Skin epidermis (tissue), 12 donors: ENCODE measurements around the gene CAMK2G.
A peak's percentile ranks its signal among the peaks of the same experiment; 100 is the strongest.
"Not testable (repeated sequence)": the region's sequence is repeated elsewhere in the genome, so short reads cannot be mapped to it uniquely, and the experiment has no call there.

Experiments used
- H3K27ac ChIP-seq, 21 experiments: fragments of 200-600 bp; sonication (generic) in 11 of 21; one replicate each; pipeline ENCODE4 v1.5.0; 2020; ENCODE audit warnings: mild to moderate bottlenecking in 3 of 21, inconsistent platforms in 2 of 21, moderate library complexity in 2 of 21
- H3K4me3 ChIP-seq, 7 experiments: fragments of 200-600 bp; sonication (generic) in 2 of 7; one replicate each; pipeline ENCODE4 v1.5.0; 2020; ENCODE audit warnings: inconsistent platforms in 2 of 7, mild to moderate bottlenecking in 2 of 7, moderate library complexity in 1 of 7

CAMK2G gene

GRCh38 chr10:73850863-73851461, 23.4 kb downstream of the CAMK2G start:
- H3K4me3 ChIP-seq: no peak overlapping the region
- H3K27ac ChIP-seq: peak overlapping the region in 15 of 21 experiments; percentile 16 to 72 (median 49)

GRCh38 chr10:73850211-73850610, 24.1 kb downstream of the CAMK2G start:
- Histone ChIP-seq H3K4me3 (no peak overlapping the region), H3K27ac (peak overlapping the region in 14 of 21 experiments; percentile 16 to 70 (median 48))

- Histone ChIP-seq H3K27ac (peak overlapping the region in 7 of 21 experiments; percentile 4 to 67 (median 48)), H3K4me3 (no peak overlapping the region)
These were observed 25.4 kb downstream of the CAMK2G start for GRCh38 chr10:73848821-73849489.

- no peak overlapping the region for H3K4me3 ChIP-seq
- H3K27ac ChIP-seq: no peak overlapping the region
These were observed 27.3 kb downstream of the CAMK2G start for GRCh38 chr10:73847031-73847430.

GRCh38 chr10:73843261-73843660, 31.1 kb downstream of the CAMK2G start:
- H3K27ac ChIP-seq: no peak overlapping the region
- H3K4me3 ChIP-seq: no peak overlapping the region

- H3K27ac ChIP-seq: peak overlapping the region in 2 of 21 experiments; percentile 7 to 14
These were observed 32.0 kb downstream of the CAMK2G start for GRCh38 chr10:73842349-73842748.

GRCh38 chr10:73841526-73842285, 32.6 kb downstream of the CAMK2G start:
- H3K27ac ChIP-seq: peak overlapping the region in 2 of 21 experiments; percentile 13 to 44
- H3K4me3 ChIP-seq: no peak overlapping the region

More at GRCh38 chr10:73842349-73842748, 32.0 kb downstream of the CAMK2G start:
- H3K4me3 ChIP-seq: no peak overlapping the region

- Histone ChIP-seq H3K4me3 (no peak overlapping the region), H3K27ac (peak overlapping the region in 3 of 21 experiments; percentile 13 to 44 (median 44))
These were observed 33.3 kb downstream of the CAMK2G start for GRCh38 chr10:73841061-73841421.

- Histone ChIP-seq H3K4me3 (no peak overlapping the region), H3K27ac (peak overlapping the region in 3 of 21 experiments; percentile 13 to 44 (median 44))
These were observed 33.8 kb downstream of the CAMK2G start for GRCh38 chr10:73840403-73841060.

- Histone ChIP-seq H3K27ac (no peak overlapping the region), H3K4me3 (no peak overlapping the region)
These were observed 34.3 kb downstream of the CAMK2G start for GRCh38 chr10:73840056-73840402.

- Histone ChIP-seq H3K4me3 (no peak overlapping the region), H3K27ac (no peak overlapping the region)
These were observed 34.9 kb downstream of the CAMK2G start for GRCh38 chr10:73839276-73839966.

- Histone ChIP-seq H3K4me3 (no peak overlapping the region), H3K27ac (no peak overlapping the region)
These were observed 35.5 kb downstream of the CAMK2G start for GRCh38 chr10:73838827-73839226.

- no peak overlapping the region for H3K27ac ChIP-seq
- H3K4me3 ChIP-seq: no peak overlapping the region
These were observed 36.3 kb downstream of the CAMK2G start for GRCh38 chr10:73838008-73838567.

GRCh38 chr10:73837072-73837471, 37.3 kb downstream of the CAMK2G start:
- H3K27ac ChIP-seq: no peak overlapping the region
- no peak overlapping the region for H3K4me3 ChIP-seq

GRCh38 chr10:73836427-73836980, 37.9 kb downstream of the CAMK2G start:
- no peak overlapping the region for H3K27ac ChIP-seq

GRCh38 chr10:73829090-73829489, 45.3 kb downstream of the CAMK2G start:
- not testable (repeated sequence) for H3K27ac ChIP-seq, H3K4me3 ChIP-seq

More at GRCh38 chr10:73836427-73836980, 37.9 kb downstream of the CAMK2G start:
- H3K4me3 ChIP-seq: no peak overlapping the region

- no peak overlapping the region for H3K4me3 ChIP-seq
- peak overlapping the region in 1 of 21 experiments; percentile 1 for H3K27ac ChIP-seq
These were observed 46.2 kb downstream of the CAMK2G start for GRCh38 chr10:73828161-73828560.

GRCh38 chr10:73827346-73828089, 46.8 kb downstream of the CAMK2G start:
- H3K4me3 ChIP-seq: no peak overlapping the region
- peak overlapping the region in 2 of 21 experiments; percentile 1 to 29 for H3K27ac ChIP-seq
